HFF-Myc (cell line): Measurements from ENCODE around the gene FHIT.

Experiments used
- DNase-seq: peaks from one replicate; pipeline ENCODE4 v3.0.0-alpha.2; 2011; ENCODE audit warnings: low read depth; ENCODE audit errors: extremely low read depth
- H3K4me3 ChIP-seq: replicated peaks from 2 replicates; pipeline ENCODE4 v1.5.1; 2011; ENCODE audit warnings: low read depth, mild to moderate bottlenecking, control low read depth, low read length
- TF ChIP-seq, protein P1 (sequence below): IDR thresholded peaks from 2 replicates; pipeline ENCODE4 v1.5.1; 2012; ENCODE audit warnings: mild to moderate bottlenecking, low read depth, low read length, control low read depth; ENCODE audit errors: missing control alignments

The FHIT gene

DNA sequence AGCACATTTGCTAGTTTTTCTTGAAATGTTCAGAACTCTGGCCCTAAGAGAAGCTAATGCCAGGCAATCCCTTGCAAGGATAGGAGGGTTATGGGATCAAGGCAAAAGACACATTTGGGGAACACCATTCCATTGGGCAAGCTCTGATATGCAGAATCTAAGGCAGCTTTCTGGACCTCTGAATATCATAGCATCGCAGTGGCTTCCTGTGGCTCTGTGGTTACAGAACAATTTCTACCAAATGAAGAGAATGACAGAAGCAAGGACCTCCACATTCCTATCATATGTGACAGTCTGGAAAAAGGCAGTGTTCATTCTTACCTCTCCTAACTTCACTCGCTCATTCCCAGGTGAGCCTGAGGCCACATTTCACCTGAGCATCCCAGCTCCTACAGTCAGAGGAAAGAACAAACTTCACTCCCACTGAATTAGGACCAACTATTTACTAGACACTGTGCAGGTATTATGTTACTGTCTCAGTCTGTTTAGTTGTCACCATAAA lies 1365.3 kb downstream of the FHIT start:
- H3K4me3 ChIP-seq: no peak overlapping the region
- TF ChIP-seq, protein P1, sequence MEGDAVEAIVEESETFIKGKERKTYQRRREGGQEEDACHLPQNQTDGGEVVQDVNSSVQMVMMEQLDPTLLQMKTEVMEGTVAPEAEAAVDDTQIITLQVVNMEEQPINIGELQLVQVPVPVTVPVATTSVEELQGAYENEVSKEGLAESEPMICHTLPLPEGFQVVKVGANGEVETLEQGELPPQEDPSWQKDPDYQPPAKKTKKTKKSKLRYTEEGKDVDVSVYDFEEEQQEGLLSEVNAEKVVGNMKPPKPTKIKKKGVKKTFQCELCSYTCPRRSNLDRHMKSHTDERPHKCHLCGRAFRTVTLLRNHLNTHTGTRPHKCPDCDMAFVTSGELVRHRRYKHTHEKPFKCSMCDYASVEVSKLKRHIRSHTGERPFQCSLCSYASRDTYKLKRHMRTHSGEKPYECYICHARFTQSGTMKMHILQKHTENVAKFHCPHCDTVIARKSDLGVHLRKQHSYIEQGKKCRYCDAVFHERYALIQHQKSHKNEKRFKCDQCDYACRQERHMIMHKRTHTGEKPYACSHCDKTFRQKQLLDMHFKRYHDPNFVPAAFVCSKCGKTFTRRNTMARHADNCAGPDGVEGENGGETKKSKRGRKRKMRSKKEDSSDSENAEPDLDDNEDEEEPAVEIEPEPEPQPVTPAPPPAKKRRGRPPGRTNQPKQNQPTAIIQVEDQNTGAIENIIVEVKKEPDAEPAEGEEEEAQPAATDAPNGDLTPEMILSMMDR: no peak
- DNase-seq: no peak

DNA sequence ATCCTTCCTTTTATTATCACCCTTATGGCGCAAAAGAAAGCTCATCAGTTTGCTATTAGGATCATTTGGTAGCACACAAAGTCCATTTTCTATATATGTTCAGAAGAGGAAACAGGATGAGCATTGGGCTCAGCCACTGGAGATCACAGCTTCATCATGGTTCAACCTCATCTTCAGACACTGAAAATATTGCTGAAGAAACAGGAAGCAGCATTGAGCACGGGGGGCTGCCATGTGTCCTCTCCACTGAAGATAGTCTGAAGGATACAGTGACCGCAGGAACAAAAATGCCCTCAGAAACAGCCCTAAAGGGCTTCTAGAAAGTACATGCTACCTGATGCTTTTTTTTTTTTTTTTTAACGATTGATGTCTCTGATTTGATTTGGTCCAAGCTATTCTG lies 1366.2 kb downstream of the FHIT start:
- H3K4me3 ChIP-seq: no peak overlapping the region
- DNase-seq: no peak
- TF ChIP-seq, protein P1: no peak

DNA sequence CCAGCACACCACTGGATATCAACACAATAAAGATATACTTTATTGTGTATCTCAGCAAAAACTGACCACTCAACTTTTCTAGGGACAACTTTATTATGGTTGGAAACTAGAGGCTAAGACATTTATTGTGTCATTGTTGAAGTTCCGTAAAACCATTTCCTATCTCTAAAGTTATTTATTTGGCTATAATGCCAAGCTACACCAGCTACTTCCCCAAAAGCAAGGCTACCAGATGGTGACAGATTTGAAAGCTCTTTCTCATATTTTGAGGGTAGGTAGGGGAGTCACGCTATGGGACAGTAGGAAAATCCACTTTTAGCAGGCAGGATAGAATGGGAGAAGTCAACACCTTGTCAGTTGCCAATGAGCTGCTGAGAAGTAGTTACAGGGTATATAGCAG lies 1366.8 kb downstream of the FHIT start:
- DNase-seq: no peak
- TF ChIP-seq, protein P1: no peak
- no peak overlapping the region for H3K4me3 ChIP-seq

DNA sequence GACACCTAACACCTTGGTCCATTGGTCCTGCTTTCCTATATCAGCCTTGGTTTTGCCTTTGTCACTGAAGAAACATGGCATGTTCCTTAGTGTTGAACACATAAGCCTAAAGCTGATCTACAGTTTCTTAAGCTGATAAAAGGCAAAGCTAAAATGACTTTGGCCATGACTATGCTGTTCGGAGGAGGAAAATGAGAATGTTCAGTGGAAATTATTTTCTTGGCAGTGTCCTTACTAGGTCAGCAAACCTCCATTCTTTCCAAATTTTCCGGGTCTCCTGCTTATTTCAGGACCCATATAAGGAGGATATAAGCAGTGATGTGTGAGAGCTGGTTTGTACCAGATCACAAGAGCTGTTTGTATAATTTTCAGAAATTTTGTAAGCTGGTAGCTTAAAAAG lies 1368.5 kb downstream of the FHIT start:
- TF ChIP-seq, protein P1: no peak
- no peak for DNase-seq
- no peak overlapping the region for H3K4me3 ChIP-seq

DNA sequence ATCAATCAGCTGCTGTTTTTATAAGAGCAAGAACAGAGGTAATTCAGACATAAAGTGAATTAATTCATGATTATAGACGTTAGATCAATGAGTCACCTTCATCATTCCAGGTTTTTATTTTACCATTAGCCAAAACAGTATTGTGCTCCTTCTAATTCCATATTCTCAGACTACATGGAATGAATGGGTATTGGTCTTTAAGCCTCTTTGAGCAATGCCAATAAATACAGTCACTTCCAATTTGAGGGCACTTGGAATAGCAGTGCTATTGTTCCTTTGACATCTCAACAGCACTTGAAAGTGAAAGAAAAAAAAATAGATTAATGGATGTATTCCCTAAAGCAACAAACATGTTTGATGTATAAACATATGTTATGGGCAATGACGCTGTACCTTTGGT lies 1370.5 kb downstream of the FHIT start:
- TF ChIP-seq, protein P1: no peak
- no peak for DNase-seq
- H3K4me3 ChIP-seq: no peak overlapping the region

DNA sequence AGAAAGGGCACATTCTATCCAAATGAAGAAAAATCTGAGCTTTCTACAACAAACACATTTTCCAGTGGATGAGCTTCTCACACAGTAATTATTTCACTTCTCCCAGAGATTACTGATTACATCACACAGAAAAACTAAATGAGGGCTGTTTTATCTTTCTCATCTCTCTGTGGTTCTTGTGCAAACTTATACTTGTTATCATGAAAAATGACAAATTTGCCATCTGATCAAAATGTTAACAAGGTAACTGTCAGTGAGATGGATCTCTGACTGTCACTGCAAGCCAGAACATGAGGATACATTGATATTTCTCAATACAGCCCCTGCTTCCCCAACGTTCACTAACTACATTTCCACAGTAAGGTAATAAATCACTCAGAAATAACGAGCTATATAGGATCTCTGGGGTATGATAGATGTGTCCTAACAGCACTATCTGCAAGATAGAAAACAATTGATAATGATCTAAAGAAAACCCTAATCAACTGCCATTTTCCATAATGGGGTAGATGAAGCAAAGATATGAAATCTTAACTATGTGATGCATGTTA lies 1372.1 kb downstream of the FHIT start:
- TF ChIP-seq, protein P1: no peak
- H3K4me3 ChIP-seq: no peak overlapping the region
- no peak for DNase-seq

DNA sequence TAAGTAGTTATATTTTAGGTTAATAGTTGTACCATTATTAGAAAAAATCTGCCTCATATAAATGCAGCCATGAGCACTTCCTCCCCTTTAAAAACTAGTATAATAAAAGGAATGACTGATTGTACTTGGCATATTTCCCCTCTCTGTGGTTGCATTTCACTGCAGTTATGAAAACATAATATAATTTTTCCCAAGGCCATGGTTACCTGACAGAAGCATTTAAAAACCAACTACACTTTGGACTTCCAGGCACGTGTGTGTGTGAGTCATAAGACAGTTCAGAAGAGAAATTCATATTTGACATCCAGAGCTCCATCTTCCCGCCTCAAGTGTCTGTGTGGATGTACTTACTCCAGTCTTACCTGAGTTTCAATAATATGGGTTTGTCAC lies 1373.2 kb downstream of the FHIT start:
- no peak for DNase-seq
- TF ChIP-seq, protein P1: no peak
- H3K4me3 ChIP-seq: no peak overlapping the region
